H1 (cell line): ENCODE results near the gene CIAO2A.

ENCODE experiments used
- CTCF ChIP-seq, 3 experiments: IDR thresholded peaks; 1 replicate in 2 of 3; 2 replicates in 1 of 3; pipeline versions ENCODE4 v1.5.1 to v1.6.1; 2011; ENCODE audit warnings: low read length in 3 of 3, mild to moderate bottlenecking in 3 of 3, inconsistent platforms in 2 of 3, low read depth in 1 of 3, moderate library complexity in 1 of 3; ENCODE audit not compliant: insufficient read depth in 1 of 3; ENCODE audit errors: control extremely low read depth in 1 of 3
- EZH2 ChIP-seq: fragments of 200-600 bp; sonication (generic); IDR thresholded peaks from 2 replicates; pipeline ENCODE4 v1.7.1; 2012; ENCODE audit warnings: low read depth, mild to moderate bottlenecking, moderate library complexity, low read length, inconsistent platforms; ENCODE audit not compliant: severe bottlenecking
- SUZ12 ChIP-seq: fragments of 200-600 bp; sonication (generic); IDR thresholded peaks from 2 replicates; pipeline ENCODE4 v1.6.1; 2012; ENCODE audit warnings: mild to moderate bottlenecking, inconsistent platforms, low read length, moderate library complexity, mixed read lengths

- TF ChIP-seq CTCF (IDR thresholded peaks at IDR 0.05; ENCODE audit: control extremely low read depth in 1 of 3, insufficient read depth in 1 of 3, low read depth in 1 of 3, low read length in 3 of 3) (no peak), SUZ12 (no peak), EZH2 (no peak)
Observed at GRCh38 chr15:64044300-64045100, 49.1 kb downstream of the CIAO2A start.
